Measurements from ENCODE around the gene MACROD2.

- TF ChIP-seq CTCF (IDR thresholded peaks at IDR 0.05 in 2 of 3, conservative IDR thresholded peaks at IDR 0.05 in 1 of 3; ENCODE audit: borderline replicate concordance in 1 of 3, insufficient read depth in 1 of 3, low read depth in 2 of 3, low read length in 2 of 3) (no peak), EZH2 (IDR thresholded peaks at IDR 0.05) (no peak), ATF3 (IDR thresholded peaks at IDR 0.05) (no peak)
Observed at GRCh38 chr20:15020845-15021244, 1025.5 kb downstream of the MACROD2 start.

All from HCT116 (cell line).